CD4-positive, alpha-beta T cell (primary cell): ENCODE measurements around the gene UQCC2. TPM values are rescaled to one million over a fixed set of nuclear protein-coding genes. Genes with fewer than 3 reads are reported as not detected.

Experiments used
- ATAC-seq: fragments of 200-7000 bp; cut with Tn5 transposase; one replicate; pipeline ENCODE4 v1.10.0; 2022; ENCODE audit warnings: mild to moderate bottlenecking; ENCODE audit not compliant: poor library complexity
- CTCF ChIA-PET: fragments of 350-600 bp; sonication (Branson Sonifier 250); formaldehyde crosslinking; loops from one replicate; lab custom pipeline; 2021; ENCODE audit warnings: antibody characterized with exemption, inconsistent platforms; lab: Charles Lee
- POLR2A ChIA-PET: fragments of 350-600 bp; sonication (Branson Sonifier 250); formaldehyde crosslinking; loops from one replicate; lab custom pipeline; 2021; ENCODE audit warnings: antibody characterized with exemption, inconsistent platforms; lab: Charles Lee
- DNase-seq, 14 experiments: peaks; one replicate each; pipeline ENCODE4 v3.0.0-alpha.2; 2013 to 2020; ENCODE audit warnings: mixed read lengths in 2 of 14
- H3K27ac ChIP-seq, 2 donors: one replicate each; pipeline versions ENCODE4 v1.5.1 to v1.7.0; 2013; ENCODE audit warnings: low read length in 2 of 2, low read depth in 1 of 2, mild to moderate bottlenecking in 1 of 2
- H3K27me3 ChIP-seq, 2 experiments: 1 replicate in 1 of 2; 2 replicates in 1 of 2; pipeline versions ENCODE4 v1.6.1 to v1.7.0; 2013; ENCODE audit warnings: low read length in 2 of 2, control low read depth in 1 of 2, mild to moderate bottlenecking in 1 of 2, moderate library complexity in 1 of 2; ENCODE audit not compliant: insufficient read depth in 2 of 2, control insufficient read depth in 1 of 2
- H3K36me3 ChIP-seq: one replicate; pipeline ENCODE4 v1.6.1; 2013; ENCODE audit warnings: low read length, control low read depth; ENCODE audit not compliant: insufficient read depth
- H3K4me1 ChIP-seq: one replicate; pipeline ENCODE4 v1.6.1; 2013; ENCODE audit warnings: low read length, control low read depth; ENCODE audit not compliant: insufficient read depth
- H3K4me3 ChIP-seq: one replicate; pipeline ENCODE4 v1.5.1; 2013; ENCODE audit warnings: mild to moderate bottlenecking, low read length, moderate library complexity
- H3K9me3 ChIP-seq, 2 experiments: 1 replicate in 1 of 2; 2 replicates in 1 of 2; pipeline versions ENCODE4 v1.6.1 to v1.7.0; 2013; ENCODE audit warnings: low read length in 2 of 2, mild to moderate bottlenecking in 2 of 2, control low read depth in 1 of 2, moderate library complexity in 1 of 2; ENCODE audit not compliant: control insufficient read depth in 1 of 2, insufficient read depth in 1 of 2
- H3K27ac Mint-ChIP-seq: one replicate; pipeline ENCODE4 v1.8.0; 2020; ENCODE audit warnings: mixed read lengths
- H3K27me3 Mint-ChIP-seq: one replicate; pipeline ENCODE4 v1.8.0; 2021; ENCODE audit warnings: mixed read lengths
- H3K36me3 Mint-ChIP-seq: one replicate; pipeline ENCODE4 v1.8.0; 2021; ENCODE audit warnings: low read depth, mixed read lengths
- H3K4me1 Mint-ChIP-seq: one replicate; pipeline ENCODE4 v1.8.0; 2021; ENCODE audit warnings: low read depth, mixed read lengths
- H3K4me3 Mint-ChIP-seq: one replicate; pipeline ENCODE4 v1.8.0; 2020; ENCODE audit warnings: mild to moderate bottlenecking, mixed read lengths
- H3K9me3 Mint-ChIP-seq: one replicate; pipeline ENCODE4 v1.8.0; 2020; ENCODE audit warnings: mixed read lengths
- intact Hi-C, 2 experiments: fragments of 100-400 bp; cut with DNase I in 1 of 2; cut with micrococcal nuclease in 1 of 2; formaldehyde crosslinking; loops; one replicate each; pipeline versions ENCODE4 v1.15.1 to v1.9.0; 2023 to 2025; cut with DNase I, micrococcal nuclease
- total RNA-seq, 174 experiments: library from RNA in 2 of 174; stranded (reverse) in 2 of 174; gene quantifications; one replicate each; pipeline ENCODE4 v1.2.3 and lab custom pipeline; 2021 to 2026
- TF ChIP-seq, protein P1 (sequence below): fragments of 200-600 bp; IDR thresholded peaks from one replicate; pipeline ENCODE4 v1.8.0; 2022; ENCODE audit warnings: antibody characterized with exemption, mild to moderate bottlenecking

UQCC2 gene
- total RNA-seq, 2 experiments from 2014 or later = 8.7 to 9.3 TPM

DNA sequence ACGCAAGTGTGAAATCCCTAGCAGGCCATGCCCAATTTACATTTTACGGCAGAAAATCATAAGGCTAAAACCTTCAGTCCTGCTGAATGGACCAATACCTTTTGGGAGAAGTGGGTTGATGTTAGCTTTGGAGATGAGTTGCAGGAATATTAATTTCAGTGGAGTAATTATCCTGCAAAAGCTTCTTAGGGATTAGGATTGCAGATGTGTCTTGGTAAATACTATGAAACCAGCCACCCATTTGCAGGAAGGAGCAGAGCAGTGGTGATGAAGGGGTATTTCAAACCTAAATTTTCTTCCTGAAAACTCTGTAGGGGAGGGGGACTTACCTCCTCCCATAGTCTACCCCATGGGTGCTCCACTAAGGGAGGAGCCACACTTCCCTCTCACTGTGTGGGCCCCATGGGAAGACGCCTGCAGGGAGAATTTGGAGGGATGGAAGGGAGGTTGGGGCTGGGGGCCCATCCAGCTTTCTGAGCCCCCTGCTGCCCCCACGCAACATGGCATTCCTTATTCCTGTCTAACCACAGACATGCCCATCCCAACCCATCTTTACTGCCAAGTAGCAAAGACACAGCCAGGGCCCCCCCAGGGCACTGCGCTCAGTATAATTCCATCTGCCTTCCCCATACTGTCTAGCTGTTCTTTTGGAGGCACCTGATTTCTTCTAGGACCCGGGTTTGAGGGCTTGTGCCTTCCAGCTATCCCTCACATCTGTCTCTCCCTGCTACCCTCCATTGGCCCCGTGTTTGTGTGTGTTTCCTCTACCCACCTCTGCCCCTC is 14.6 kb upstream of the UQCC2 start:
- ATAC-seq = no peak
- intact Hi-C loops = no loop called here
- no peak for DNase-seq
- CTCF ChIA-PET = interaction anchor here (1.0 kb wide), 1 partner anchor 18 kb away, joined by 3 read pairs; no protein-coding TSS in a partner anchor
- no peaks in the 10 kb centered on the region for H3K27me3 Mint-ChIP-seq
- POLR2A ChIA-PET = no interaction called here
- TF ChIP-seq, protein P1, sequence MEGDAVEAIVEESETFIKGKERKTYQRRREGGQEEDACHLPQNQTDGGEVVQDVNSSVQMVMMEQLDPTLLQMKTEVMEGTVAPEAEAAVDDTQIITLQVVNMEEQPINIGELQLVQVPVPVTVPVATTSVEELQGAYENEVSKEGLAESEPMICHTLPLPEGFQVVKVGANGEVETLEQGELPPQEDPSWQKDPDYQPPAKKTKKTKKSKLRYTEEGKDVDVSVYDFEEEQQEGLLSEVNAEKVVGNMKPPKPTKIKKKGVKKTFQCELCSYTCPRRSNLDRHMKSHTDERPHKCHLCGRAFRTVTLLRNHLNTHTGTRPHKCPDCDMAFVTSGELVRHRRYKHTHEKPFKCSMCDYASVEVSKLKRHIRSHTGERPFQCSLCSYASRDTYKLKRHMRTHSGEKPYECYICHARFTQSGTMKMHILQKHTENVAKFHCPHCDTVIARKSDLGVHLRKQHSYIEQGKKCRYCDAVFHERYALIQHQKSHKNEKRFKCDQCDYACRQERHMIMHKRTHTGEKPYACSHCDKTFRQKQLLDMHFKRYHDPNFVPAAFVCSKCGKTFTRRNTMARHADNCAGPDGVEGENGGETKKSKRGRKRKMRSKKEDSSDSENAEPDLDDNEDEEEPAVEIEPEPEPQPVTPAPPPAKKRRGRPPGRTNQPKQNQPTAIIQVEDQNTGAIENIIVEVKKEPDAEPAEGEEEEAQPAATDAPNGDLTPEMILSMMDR = no peak
- Histone ChIP-seq H3K4me3 (no peak overlapping the region), H3K27ac (no peak overlapping the region), H3K9me3 (no peaks in the 10 kb centered on the region), H3K36me3 (no peaks in the 10 kb centered on the region), H3K4me1 (peaks cover 17% of the 10 kb centered on the region), H3K27me3 (no peaks in the 10 kb centered on the region)
- H3K27ac Mint-ChIP-seq = no peak overlapping the region
- H3K36me3 Mint-ChIP-seq = no peaks in the 10 kb centered on the region
- H3K4me1 Mint-ChIP-seq = peaks cover 27% of the 10 kb centered on the region
- no peaks in the 10 kb centered on the region for H3K9me3 Mint-ChIP-seq
- H3K4me3 Mint-ChIP-seq = no peak overlapping the region

DNA sequence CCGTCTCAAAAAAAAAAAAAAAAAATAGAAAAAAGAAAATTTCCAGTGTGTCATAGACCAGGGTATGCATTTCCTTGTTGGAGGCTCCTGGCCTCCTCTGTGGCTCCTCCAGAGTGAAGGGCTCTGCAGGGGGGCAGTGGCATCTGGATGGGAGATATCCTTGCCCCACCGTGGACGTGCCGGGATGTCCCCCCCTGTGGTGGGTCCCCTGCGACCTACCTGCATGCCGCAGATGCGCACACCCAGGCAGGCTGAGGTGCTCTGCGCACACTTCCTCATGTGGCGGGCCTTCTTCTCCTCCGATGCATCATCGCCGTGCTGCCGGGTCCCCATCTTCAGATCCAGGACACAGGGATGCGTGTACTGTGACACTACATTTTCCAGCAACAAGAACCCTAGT is 13.7 kb upstream of the UQCC2 start:
- H3K4me1 ChIP-seq = peaks cover 17% of the 10 kb centered on the region
- no peak overlapping the region for H3K4me3 ChIP-seq
- POLR2A ChIA-PET = no interaction called here
- CTCF ChIA-PET = interaction anchor here (1.0 kb wide), 1 partner anchor 19 kb away, joined by 3 read pairs; no protein-coding TSS in a partner anchor
- no peaks in the 10 kb centered on the region for H3K36me3 Mint-ChIP-seq
- H3K27ac ChIP-seq = no peak overlapping the region
- no peak overlapping the region for H3K4me3 Mint-ChIP-seq
- no peaks in the 10 kb centered on the region for H3K36me3 ChIP-seq
- peaks cover 27% of the 10 kb centered on the region for H3K4me1 Mint-ChIP-seq
- H3K9me3 Mint-ChIP-seq = no peaks in the 10 kb centered on the region
- H3K9me3 ChIP-seq = no peaks in the 10 kb centered on the region
- TF ChIP-seq, protein P1 = no peak
- H3K27me3 Mint-ChIP-seq = peaks cover 2% of the 10 kb centered on the region
- intact Hi-C loops = no loop called here
- H3K27me3 ChIP-seq = no peaks in the 10 kb centered on the region
- H3K27ac Mint-ChIP-seq = no peak overlapping the region
- ATAC-seq = no peak
- no peak for DNase-seq

DNA sequence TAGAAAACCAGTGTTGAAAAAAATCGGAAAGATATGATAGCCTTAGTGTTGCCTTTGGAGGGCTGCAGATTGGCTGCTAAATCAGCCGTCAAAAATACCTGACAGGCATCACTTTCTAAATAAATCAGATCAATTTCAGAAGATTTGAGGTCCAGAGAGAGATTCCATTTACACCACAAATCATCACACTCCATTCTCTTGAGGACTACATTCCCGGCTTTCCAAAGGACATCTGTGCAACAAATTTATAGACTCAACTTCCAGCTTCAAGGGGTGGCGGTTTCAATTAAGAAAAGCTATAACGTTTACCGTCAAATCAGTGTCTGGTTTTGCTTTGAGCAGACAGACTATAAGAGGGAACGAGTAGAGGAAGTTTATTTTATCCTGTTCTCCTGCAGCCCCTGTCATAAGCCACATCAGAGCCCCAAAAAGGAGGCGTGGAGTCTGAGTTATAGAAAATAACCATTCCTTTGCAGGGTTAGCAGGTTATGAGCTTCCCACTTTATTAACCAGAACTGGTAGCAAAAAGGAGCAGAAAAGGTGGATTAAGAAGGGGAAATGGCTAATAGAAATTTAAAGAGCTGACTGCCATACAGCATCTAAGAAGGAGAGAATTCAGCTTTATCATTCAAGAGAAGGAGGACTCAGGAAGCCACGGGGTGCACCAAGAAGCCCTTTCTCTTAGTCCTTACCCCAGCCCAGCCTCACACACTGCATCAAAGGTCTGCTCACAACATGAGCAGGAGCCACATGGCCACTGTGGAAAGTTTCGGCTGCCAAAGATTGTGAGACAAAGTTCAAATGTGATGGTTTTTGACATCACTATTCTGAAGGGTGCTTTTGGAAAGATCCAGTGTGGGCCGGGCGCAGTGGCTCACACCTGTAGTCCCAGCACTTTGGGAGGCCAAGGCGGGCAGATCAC is 12.9 kb upstream of the UQCC2 start:
- Mint-ChIP-seq H3K9me3 (no peaks in the 10 kb centered on the region), H3K4me1 (peaks cover 27% of the 10 kb centered on the region), H3K27ac (peak overlapping the region; percentile 70), H3K27me3 (peaks cover 4% of the 10 kb centered on the region), H3K36me3 (no peaks in the 10 kb centered on the region), H3K4me3 (peak overlapping the region; percentile 54)
- intact Hi-C loops = no loop called here
- Histone ChIP-seq H3K9me3 (no peaks in the 10 kb centered on the region), H3K4me3 (no peak overlapping the region), H3K27ac (no peak overlapping the region), H3K36me3 (no peaks in the 10 kb centered on the region), H3K27me3 (no peaks in the 10 kb centered on the region), H3K4me1 (peaks cover 17% of the 10 kb centered on the region)
- ATAC-seq = peak; percentile 87
- TF ChIP-seq, protein P1 = no peak
- CTCF ChIA-PET = interaction anchor here (1.7 kb wide), 1 partner anchor 13 kb away, joined by 7 read pairs; the partner anchor contains the start of gene UQCC2
- POLR2A ChIA-PET = interaction anchor here (1.0 to 1.3 kb wide), 4 partner anchors 13 to 1392 kb away, joined by 3 to 4 read pairs (median 3); partner anchors contain the start of genes RPS18 and UQCC2
- peak in 2 of 14 experiments; percentile 20 to 28 for DNase-seq
